HepG2 (cell line): ENCODE results near the gene TNS1. TPM values are rescaled to one million over a fixed set of nuclear protein-coding genes. Genes with fewer than 3 reads are reported as not detected.

Experiments used
- ARID2 ChIP-seq: sonication (generic); formaldehyde crosslinking; IDR thresholded peaks from 2 replicates; pipeline ENCODE4 v1.8.1; 2022; ENCODE audit warnings: mild to moderate bottlenecking, missing genetic modification reagents, borderline replicate concordance
- EED ChIP-seq: sonication (generic); formaldehyde crosslinking; IDR thresholded peaks from 2 replicates; pipeline ENCODE4 v1.5.0; 2020; ENCODE audit warnings: mild to moderate bottlenecking, missing genetic modification reagents
- ETS1 ChIP-seq: sonication (generic); formaldehyde crosslinking; IDR thresholded peaks from 2 replicates; pipeline ENCODE4 v1.4.0; 2020; ENCODE audit warnings: missing genetic modification reagents
- HOXA5 ChIP-seq: sonication (generic); formaldehyde crosslinking; IDR thresholded peaks from 2 replicates; pipeline ENCODE4 v1.4.0; 2020; ENCODE audit warnings: missing genetic modification reagents
- KDM3A ChIP-seq: IDR thresholded peaks from 2 replicates; pipeline ENCODE4 v1.6.1; 2018; ENCODE audit warnings: low read depth, missing compliant biosample characterization
- PAX8 ChIP-seq: sonication (generic); formaldehyde crosslinking; IDR thresholded peaks from 2 replicates; pipeline ENCODE4 v1.8.0; 2022; ENCODE audit warnings: mild to moderate bottlenecking, missing genetic modification reagents, borderline replicate concordance
- PBX2 ChIP-seq: IDR thresholded peaks from 2 replicates; pipeline ENCODE4 v1.6.1; 2016; ENCODE audit warnings: control low read depth
- SAFB2 ChIP-seq: sonication (generic); formaldehyde crosslinking; IDR thresholded peaks from 2 replicates; pipeline ENCODE4 v1.5.1; 2020; ENCODE audit warnings: missing genetic modification reagents, low read depth, mild to moderate bottlenecking, borderline replicate concordance
- SIX4 ChIP-seq: sonication (generic); formaldehyde crosslinking; IDR thresholded peaks from 2 replicates; pipeline ENCODE4 v1.4.0; 2020; ENCODE audit warnings: missing genetic modification reagents
- TOPORS ChIP-seq: sonication (generic); formaldehyde crosslinking; IDR thresholded peaks from 2 replicates; pipeline ENCODE4 v1.8.0; 2023; ENCODE audit warnings: mild to moderate bottlenecking, missing genetic modification reagents
- TSC22D2 ChIP-seq: sonication (generic); formaldehyde crosslinking; IDR thresholded peaks from 2 replicates; pipeline ENCODE4 v1.5.1; 2020; ENCODE audit warnings: missing genetic modification reagents, mild to moderate bottlenecking, borderline replicate concordance
- U2AF2 ChIP-seq: fragments of 200-400 bp; formaldehyde crosslinking; IDR thresholded peaks from 2 replicates; pipeline ENCODE4 v1.6.1; 2017; ENCODE audit warnings: low read depth, mild to moderate bottlenecking, low read length
- ZFAT ChIP-seq: sonication (generic); formaldehyde crosslinking; conservative IDR thresholded peaks from 2 replicates; pipeline ENCODE4 v1.8.1; 2023; ENCODE audit warnings: missing genetic modification reagents, inconsistent platforms
- ZNF10 ChIP-seq: sonication (generic); formaldehyde crosslinking; IDR thresholded peaks from 2 replicates; pipeline ENCODE4 v1.4.0; 2020; ENCODE audit warnings: mild to moderate bottlenecking, low read depth, missing genetic modification reagents, borderline replicate concordance
- ZNF512 ChIP-seq: sonication (generic); formaldehyde crosslinking; IDR thresholded peaks from 2 replicates; pipeline ENCODE4 v1.4.0; 2020; ENCODE audit warnings: mild to moderate bottlenecking, missing genetic modification reagents
- ZNF816 ChIP-seq: sonication (generic); formaldehyde crosslinking; IDR thresholded peaks from 2 replicates; pipeline ENCODE4 v1.8.0; 2022; ENCODE audit warnings: missing genetic modification reagents, mild to moderate bottlenecking, borderline replicate concordance
- polyA plus RNA-seq, 8 experiments: library from polyadenylated mRNA; depleted of rRNA in 3 of 8; stranded (reverse) in 7 of 8; unstranded in 1 of 8; fragments of >200 nt; fragmentation: Illumina TruSeq in 4 of 8; extraction: Trizol in 4 of 8; gene quantifications; 2 replicates each; pipeline versions ENCODE4 v1.2.1 to v1.2.3, GENCODE V29; 2011 to 2016; ENCODE audit warnings: low read depth in 4 of 8, missing spikeins in 1 of 8, mixed read lengths in 1 of 8; ENCODE audit not compliant: insufficient read depth in 1 of 8
- total RNA-seq, 5 experiments: library from RNA; depleted of rRNA; stranded (reverse); fragments of >200 nt; fragmentation: Illumina TruSeq; extraction: Trizol; gene quantifications; 2 replicates each; pipeline ENCODE4 v1.2.3, GENCODE V29; 2016; ENCODE audit warnings: low read depth in 1 of 5
- TF ChIP-seq, protein P1 (sequence below): sonication (generic); formaldehyde crosslinking; IDR thresholded peaks from 2 replicates; pipeline ENCODE4 v1.4.0; 2020; ENCODE audit warnings: missing genetic modification reagents
- TF ChIP-seq, protein P2 (sequence below): sonication (generic); formaldehyde crosslinking; IDR thresholded peaks from 2 replicates; pipeline ENCODE4 v1.8.1; 2023; ENCODE audit warnings: mild to moderate bottlenecking, moderate library complexity, missing genetic modification reagents
- TF ChIP-seq, protein P3 (sequence below): sonication (generic); formaldehyde crosslinking; IDR thresholded peaks from 2 replicates; pipeline ENCODE4 v1.9.0; 2022; ENCODE audit warnings: low read depth, missing genetic modification reagents

TNS1 gene
- total and polyA plus RNA-seq, 2 of the 13 experiments (the other 11 are each of a cell fraction or from before 2014, with no cell fraction given) = 1.9 to 118 TPM

DNA sequence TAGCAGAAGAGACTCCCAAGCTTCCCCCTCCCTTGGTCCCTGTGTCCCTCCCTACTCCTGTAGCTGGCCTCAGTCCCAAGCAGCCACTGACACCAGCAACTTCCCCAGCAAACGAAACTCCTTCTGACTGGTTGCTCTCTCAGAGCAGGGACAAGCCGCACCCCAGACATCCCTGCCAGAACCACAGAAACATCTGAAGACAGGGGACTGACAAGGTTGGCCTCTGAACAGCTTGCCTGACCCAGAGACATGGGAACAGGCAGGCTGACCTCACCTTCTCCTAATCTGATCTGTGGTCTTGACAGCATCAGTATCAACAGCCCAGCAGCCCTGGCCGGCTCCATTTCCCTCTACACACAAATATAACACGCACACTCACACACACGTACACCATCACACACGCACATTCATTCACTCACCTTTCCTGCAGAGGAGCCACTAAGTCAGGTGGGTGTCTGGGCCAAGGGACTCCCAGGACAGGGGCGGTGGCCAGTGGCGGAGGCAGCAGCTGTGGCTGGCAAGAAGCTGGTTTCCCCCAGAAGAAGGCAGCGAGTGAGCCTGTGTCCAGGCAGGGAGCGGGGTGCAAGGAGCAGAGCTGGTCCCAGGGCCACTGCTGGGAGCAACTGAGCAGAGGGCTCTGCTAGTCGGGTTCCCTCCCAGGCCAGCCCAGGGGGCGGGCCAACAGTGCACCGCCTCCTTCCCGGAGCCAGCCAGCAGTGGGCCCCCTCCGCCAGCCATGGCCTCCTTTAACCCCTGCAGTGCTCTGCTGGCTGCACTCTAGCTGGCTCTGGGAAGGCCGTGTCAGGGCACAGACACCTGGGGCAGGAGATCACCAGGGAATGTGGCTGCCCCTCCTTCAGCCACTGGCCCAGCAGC is 59.1 kb downstream of the TNS1 start (continued):
- no peak for TF ChIP-seq ETS1 (CRISPR knock-in tag)
- no peak for TF ChIP-seq U2AF2
- TF ChIP-seq ZNF512 (CRISPR knock-in tag) = peak; percentile 64; the same call in 1 of the 2 replicates
- TF ChIP-seq TOPORS = no peak
- no peak for TF ChIP-seq ZNF816 (CRISPR knock-in tag)
- peak; percentile 65; the same call in 1 of the 2 replicates for TF ChIP-seq ARID2 (CRISPR knock-in tag)
- no peak for TF ChIP-seq ZFAT (CRISPR knock-in tag)
- no peak for TF ChIP-seq EED
- no peak for TF ChIP-seq PAX8 (CRISPR knock-in tag)
- TF ChIP-seq, protein P1, sequence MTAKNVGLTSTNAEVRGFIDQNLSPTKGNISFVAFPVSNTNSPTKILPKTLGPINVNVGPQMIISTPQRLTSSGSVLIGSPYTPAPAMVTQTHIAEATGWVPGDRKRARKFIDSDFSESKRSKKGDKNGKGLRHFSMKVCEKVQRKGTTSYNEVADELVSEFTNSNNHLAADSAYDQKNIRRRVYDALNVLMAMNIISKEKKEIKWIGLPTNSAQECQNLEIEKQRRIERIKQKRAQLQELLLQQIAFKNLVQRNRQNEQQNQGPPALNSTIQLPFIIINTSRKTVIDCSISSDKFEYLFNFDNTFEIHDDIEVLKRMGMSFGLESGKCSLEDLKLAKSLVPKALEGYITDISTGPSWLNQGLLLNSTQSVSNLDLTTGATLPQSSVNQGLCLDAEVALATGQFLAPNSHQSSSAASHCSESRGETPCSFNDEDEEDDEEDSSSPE (CRISPR knock-in tag) = 0 out of 2 replicates have a peak, but pooled peaks have one; percentile 29
- no peak for TF ChIP-seq ZNF10
- TF ChIP-seq, protein P2, sequence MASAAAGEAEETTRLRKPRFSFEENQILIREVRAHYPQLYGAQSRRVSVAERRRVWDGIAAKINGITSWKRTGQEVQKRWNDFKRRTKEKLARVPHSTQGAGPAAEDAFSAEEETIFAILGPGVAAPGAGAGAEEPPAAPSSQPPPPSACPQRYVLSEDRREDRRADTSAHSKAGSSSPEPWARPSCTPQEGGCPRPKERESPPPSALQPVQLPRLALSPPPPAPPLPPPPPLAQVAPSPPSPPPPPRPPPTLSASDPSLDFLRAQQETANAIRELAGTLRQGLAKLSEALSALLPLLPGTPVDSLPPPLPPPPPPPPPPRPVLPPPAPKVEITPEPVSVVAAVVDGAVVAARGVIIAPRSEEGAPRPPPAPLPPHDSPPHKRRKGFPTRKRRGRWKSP = peak; percentile 52; the same call in 1 of the 2 replicates
- peak; percentile 76; the same call in 1 of the 2 replicates for TF ChIP-seq SAFB2
- TF ChIP-seq TSC22D2 = 0 out of 2 replicates have a peak, but pooled peaks have one; percentile 30
- TF ChIP-seq, protein P3, sequence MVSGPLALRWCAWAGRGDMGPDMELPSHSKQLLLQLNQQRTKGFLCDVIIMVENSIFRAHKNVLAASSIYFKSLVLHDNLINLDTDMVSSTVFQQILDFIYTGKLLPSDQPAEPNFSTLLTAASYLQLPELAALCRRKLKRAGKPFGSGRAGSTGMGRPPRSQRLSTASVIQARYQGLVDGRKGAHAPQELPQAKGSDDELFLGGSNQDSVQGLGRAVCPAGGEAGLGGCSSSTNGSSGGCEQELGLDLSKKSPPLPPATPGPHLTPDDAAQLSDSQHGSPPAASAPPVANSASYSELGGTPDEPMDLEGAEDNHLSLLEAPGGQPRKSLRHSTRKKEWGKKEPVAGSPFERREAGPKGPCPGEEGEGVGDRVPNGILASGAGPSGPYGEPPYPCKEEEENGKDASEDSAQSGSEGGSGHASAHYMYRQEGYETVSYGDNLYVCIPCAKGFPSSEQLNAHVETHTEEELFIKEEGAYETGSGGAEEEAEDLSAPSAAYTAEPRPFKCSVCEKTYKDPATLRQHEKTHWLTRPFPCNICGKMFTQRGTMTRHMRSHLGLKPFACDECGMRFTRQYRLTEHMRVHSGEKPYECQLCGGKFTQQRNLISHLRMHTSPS (CRISPR knock-in tag) = peak; percentile 89
- no peak for TF ChIP-seq SIX4 (CRISPR knock-in tag)
- TF ChIP-seq PBX2 = no peak
- TF ChIP-seq HOXA5 (CRISPR knock-in tag) = peak; percentile 86; the same call in 1 of the 2 replicates
- peak; percentile 81 for TF ChIP-seq KDM3A (CRISPR knock-in tag)
